HG02852 (cell line): Measurements from ENCODE around the gene NBAS.
"Not testable (repeated sequence)": the region's sequence is repeated elsewhere in the genome, so short reads cannot be mapped to it uniquely, and the experiment has no call there.

ENCODE experiments used
- ATAC-seq: cut with Tn5 transposase; IDR thresholded peaks from one replicate; pipeline ENCODE4 v1.9.1; 2021; ENCODE audit warnings: mild to moderate bottlenecking, moderate library complexity; ENCODE audit not compliant: unreplicated experiment

The NBAS gene

GRCh38 chr2:15533860-15534480, 27.2 kb downstream of the NBAS start:
- ATAC-seq: no peak

DNA sequence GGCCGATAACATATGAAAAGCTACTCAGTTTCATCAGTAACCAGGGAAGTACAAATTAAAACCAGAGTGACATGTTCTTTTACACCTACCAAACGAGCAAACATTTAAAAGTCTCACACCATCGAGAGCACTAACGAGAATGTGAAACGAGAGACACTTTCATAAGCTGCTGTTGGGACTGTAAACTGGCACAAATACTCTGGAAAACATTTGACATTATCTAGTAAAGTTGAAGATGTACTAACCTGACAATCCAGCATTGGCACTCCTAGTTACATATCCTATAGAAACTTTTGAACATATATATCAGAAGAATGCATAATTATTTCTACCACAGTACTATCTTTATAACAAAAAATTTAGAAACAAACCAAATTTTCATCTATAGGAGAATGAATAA, 28.1 kb downstream of the NBAS start:
- ATAC-seq: no peak

DNA sequence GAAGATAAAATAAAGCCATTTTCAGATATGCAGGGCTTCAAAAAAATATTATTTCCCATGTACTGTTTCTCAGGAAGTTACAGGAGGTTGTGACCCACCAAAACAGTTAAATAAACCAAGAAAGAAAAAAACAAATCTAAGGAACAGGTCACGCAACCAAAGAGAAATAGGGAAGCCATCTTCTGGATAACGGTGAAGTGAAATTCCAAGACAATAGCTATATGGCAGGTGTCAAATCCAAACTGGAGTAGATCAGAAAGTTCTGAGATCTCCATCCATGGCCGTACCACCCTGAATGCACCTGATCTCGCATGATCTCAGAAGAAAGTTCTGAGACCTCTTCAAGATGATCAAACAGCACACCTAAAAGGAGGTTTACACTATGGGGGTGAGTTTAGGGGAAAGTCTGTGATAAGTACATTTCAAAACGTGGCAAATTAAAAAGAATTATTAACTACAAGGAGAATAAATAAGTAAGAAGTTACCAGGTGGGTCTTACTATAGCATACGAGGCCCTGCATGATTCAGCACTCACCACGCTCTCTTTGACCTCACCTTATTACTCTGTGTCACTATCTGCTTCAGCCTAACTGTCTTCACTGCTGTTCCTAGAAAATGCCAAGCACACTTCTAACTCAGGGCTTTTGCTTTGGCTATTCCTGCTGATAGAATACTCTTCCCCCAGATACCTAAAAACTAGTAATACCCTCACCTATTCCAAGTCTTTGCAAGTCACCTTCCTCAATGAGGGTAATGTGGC, 29.9 kb downstream of the NBAS start:
- no peak for ATAC-seq

DNA sequence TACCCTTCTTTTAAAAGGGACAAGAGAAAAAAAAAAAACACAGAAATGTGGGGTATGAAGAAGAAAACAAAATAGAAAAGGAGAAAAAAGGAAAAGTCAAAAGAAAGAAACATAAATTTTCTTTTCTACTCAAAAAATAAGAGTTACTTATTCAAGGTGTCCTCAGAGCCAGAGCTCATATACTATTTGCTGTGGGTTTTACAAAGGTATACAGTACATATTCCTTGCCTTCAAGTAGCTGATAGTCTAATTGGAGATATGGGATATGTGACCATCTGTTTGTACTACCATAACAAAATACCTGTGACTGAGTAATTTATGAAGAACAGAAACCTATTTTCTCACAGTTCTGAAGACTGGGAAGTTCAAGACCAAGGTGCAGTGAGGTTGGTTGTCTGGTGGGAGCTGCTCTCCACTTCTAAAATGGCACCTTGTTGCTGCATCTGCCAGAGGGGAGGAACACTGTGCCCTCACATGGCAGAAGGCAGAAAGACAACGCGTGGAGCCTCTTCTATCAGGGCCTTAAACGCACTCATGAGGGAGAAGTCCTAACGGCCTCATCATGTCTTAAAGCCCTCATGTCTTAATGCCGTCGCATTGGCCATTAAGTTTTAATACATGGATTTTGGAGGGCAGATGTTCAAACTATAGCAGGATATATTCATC, 33.9 kb downstream of the NBAS start:
- no peak for ATAC-seq

DNA sequence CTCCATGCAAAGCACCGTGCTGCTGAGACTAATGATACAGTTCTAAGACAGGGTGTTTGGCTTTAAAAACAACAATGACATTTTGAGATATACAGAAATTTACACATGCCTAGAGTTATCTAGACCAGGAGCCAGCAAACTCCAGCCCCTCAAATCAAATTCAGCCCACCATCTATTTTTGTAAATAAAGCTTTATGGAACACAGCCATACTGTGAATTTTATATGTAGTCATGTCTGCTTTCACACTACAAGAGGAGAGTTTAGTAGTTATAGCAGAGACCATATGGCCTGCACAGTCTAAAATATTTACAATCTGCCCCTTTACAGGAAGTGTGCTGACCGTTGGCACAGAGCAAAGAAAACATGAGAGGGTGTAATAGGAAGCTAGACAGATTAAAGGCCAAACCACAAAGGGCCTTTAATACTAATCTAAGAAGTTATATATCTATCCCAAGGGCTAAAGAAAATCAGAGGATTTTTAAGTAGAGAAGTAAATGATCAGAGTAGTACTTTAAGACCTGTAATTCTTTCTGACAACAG, 39.4 kb downstream of the NBAS start:
- ATAC-seq: no peak

DNA sequence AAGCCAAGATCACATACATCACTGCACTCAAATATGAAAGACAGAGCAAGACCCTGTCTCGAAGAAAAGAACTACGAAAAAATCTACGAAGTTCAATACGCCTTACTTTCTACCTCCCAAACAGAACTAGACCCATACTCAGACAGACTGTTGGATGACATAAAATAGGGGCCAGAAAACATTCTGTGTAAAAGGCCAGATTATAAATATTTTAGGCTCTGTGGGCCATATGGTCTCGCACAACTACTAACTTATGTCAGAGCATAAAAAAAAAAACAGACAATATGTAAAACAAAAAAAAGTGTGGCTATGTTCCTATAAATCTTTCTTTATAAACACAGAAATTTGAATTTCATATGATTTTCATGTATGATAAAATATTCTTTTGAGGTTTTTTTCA, 40.8 kb downstream of the NBAS start:
- no peak for ATAC-seq

DNA sequence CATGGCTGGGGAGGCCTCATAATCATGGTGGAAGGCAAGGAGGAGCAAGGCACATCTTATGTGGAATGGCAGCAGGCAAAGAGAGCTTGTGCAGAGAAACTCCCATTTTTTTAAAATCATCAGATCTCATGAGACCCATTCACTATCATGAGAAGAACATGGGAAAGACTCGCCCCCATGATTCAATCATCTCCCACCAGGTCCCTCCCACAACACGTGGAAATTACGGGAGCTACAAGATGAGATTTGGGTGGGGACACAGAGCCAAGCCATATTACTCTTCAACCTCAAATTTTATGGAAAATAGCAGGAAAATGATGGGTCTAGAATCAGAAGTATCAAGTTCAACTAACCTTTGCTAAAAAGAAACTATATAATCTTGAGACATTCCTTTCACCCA, 42.4 kb downstream of the NBAS start:
- not testable (repeated sequence) for ATAC-seq

DNA sequence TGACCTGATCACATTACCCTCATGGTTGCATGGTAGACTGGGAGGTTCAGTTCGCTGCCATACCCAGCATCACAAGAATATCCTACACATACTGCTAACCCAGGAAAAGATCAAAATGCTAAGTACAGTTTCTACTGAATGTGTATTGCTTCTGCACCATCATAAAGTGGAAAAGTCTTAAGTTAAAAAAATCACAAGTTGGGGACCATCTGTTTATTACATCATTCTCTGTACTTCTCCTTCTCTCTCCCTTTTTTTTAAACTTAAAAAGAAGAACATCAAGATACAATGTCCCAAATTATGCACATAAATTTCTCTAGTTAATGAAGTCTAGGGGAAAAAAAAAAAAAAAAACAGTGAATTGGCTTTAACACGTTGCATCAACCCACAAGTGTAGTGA, 43.3 kb downstream of the NBAS start:
- ATAC-seq: no peak

DNA sequence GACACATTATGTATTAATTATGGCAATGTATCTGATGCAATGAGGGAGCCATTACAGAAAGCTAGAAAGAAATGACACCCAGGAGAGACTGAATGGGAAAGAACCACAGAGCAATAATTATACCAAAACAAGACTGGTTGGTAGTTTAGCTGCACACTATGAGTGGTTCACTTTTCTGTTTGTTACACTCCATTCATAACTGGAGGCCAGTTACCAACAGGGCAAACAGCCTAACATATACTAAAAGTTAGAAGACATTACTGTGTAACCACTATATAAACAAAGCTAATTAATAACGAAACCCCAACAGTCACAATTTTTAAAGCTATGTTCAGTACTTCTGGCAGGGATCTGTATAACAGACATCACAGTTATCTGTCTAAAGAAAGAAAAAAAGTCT, 49.4 kb downstream of the NBAS start:
- no peak for ATAC-seq

GRCh38 chr2:15510552-15510951, 50.6 kb downstream of the NBAS start:
- ATAC-seq: no peak

- ATAC-seq: no peak
Observed at GRCh38 chr2:15510131-15510530, 51.0 kb downstream of the NBAS start.

DNA sequence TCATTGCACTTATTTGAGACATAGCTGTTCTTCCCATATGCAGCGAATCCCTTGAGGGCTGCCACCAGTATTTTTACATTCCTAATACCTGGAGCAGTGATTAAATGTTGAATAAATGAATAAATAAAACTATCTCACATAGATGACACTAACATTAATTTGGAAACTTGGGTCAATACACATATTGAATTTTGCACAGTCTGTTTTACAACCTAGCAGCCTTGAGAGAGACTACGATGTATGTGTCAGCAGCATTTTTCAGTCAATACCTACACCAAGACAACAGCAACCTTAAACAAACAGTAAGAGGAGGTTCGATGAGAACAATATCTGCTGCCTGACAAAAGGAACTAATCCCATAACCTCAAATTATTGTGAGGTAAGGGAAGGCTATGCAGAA, 53.4 kb downstream of the NBAS start:
- ATAC-seq: no peak

DNA sequence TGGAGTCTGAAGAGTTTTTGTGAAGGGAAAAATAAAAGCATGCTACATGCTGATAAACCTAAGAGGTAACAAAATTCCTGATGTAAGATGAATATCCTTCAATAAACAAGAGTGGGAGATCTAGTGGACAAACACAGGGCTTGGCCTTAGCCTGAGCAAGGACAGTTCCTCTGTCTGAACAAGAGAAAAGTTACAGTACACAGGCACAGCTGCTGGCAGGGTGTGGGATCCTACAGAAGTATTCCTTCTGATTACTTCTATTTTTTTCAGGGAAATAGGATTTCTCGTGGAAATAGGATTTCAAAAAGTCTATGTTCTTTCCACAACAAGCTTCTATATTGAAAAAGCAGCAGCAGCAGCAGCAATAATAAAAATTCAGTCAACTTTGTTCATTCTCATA, 54.1 kb downstream of the NBAS start:
- ATAC-seq: no peak

DNA sequence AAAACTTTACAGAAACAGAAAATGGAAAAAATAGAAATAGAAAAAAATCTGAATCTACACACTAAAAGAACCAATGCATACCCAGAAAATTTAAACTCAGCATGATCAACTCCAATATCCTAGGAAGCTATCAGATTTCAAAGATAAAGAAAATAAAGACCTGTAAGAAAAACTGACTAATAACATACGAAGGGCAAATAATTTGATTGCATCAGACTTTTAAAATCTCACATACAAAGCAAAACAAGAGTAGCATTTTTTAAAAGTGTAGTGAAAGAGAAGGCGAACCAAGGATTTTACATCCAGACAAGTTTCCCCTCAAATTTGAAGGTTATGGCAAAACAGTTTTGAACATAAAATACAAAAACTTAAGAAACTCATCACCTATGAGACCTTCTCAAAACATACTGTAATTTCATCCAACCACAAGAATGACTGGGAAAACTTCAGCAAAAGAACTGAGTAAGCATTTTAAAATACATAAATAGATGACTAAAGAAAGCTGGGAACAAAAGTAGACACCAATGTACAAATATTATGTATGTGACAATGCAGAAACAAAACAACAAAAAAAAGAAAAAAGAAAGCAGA, 54.8 kb downstream of the NBAS start:
- no peak for ATAC-seq

DNA sequence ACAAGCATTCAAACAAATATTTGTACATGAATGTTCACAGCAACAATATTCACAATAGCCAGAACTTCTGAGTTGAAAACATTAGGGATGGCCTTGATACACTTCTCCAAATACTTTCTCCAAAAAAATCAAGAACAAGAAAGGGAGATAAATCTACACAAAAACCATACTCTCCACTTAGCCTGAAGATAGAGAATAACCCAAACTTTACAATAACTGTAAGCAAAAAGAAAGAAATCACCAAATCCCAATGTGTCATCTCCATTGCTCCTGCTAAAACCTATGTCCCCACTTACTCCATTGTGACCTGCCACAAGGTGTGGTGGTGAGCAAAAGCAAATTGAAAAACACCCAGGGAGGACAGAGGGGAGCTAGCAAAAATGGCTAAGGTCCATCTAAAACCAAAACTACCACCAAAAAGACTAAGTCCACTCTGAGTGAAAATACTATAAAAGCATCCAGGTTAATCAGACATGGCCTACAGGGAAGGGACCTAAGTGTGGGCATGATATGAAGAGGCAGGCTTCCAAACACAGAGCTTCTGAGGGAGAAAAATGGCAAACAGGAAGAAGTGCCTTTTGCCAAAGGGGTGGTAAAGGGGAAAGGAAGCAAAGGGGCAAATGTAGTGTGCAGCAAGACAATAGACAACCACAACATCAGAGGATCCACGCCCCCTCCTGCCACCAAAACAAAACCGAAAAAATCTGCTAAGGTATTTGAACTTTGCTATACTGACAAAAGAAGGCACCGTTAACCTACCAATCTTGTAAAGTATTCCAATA, 56.1 kb downstream of the NBAS start:
- ATAC-seq: no peak

GRCh38 chr2:15499251-15499650, 61.9 kb downstream of the NBAS start:
- not testable (repeated sequence) for ATAC-seq

GRCh38 chr2:15498554-15498953, 62.6 kb downstream of the NBAS start:
- ATAC-seq: no peak

DNA sequence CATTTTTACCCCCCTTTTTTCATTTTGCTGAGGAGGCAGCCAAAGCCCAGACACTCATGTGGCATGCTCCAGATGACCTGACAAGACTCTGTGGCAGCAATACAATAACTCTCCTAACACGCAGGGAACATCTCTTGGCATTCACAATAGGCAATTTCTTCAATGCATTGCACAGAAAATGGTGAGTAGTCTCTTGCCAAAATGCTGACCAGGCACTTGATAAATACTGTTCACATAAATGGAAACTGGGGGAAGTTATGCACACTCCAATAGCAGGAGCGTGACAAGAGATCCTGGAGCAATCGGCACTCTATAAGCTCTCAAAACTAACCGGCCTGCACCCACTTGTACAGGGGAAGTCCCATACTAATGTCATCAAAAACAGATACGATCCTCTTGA, 66.3 kb downstream of the NBAS start:
- no peak for ATAC-seq

DNA sequence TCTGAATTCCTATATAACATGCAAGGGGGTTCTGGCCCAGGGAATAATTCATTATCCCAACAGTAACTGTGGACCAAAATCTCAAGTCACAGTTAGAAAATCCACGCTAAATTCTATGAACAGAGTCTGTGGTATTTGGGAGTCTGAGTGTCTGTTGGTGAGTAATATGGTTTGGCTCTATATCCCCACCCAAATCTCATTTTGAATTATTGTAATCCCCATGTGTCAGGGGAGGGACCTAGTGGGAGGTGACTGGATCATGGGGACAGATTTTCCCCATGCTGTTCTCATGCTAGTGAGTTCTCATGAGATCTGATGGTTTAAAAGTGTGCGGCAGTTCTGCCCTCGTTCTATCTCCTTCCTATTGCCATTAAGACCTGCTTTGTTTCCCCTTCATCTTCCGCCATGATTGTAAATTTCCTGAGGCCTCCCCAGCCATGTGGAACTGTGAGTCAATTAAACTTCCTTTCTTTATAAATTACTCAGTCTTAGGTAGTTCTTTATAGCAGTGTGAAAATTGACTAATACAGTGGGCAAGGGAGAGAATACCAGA, 68.3 kb downstream of the NBAS start:
- no peak for ATAC-seq

GRCh38 chr2:15486770-15487169, 74.4 kb downstream of the NBAS start:
- no peak for ATAC-seq

GRCh38 chr2:15485949-15486348, 75.2 kb downstream of the NBAS start:
- no peak for ATAC-seq
